GM12878 (cell line): ENCODE measurements around the gene CD300LG. TPM values are rescaled to one million over a fixed set of nuclear protein-coding genes. Genes with fewer than 3 reads are reported as not detected.

ENCODE experiments used
- ATAC-seq: fragments of 200-7000 bp; cut with Tn5 transposase; 3 replicates; pipeline ENCODE4 v1.9.1; 2020; ENCODE audit warnings: mild to moderate bottlenecking, moderate library complexity
- BruUV-seq: library from RNA; stranded (reverse); fragments of 400-500 nt; replicated peaks from 2 replicates; lab custom pipeline; 2021; lab: Mats Ljungman, UMichigan
- CTCF ChIA-PET: fragments of 300-600 bp; sonication (Branson Sonifier 250); formaldehyde crosslinking; extraction: SDS; loops from one replicate; lab custom pipeline; 2021; ENCODE audit warnings: inconsistent platforms; lab: Yijun Ruan, JAX
- POLR2A ChIA-PET: fragments of 350-600 bp; formaldehyde crosslinking; extraction: SDS; loops from one replicate; lab custom pipeline; 2021; ENCODE audit warnings: inconsistent platforms; lab: Charles Lee
- RAD21 ChIA-PET: fragments of 300-600 bp; sonication (Branson Sonifier 250); formaldehyde crosslinking; loops from one replicate; lab custom pipeline; 2023; ENCODE audit warnings: antibody characterized with exemption; ENCODE audit not compliant: unreplicated experiment; lab: Charles Lee
- SMC1A ChIA-PET: fragments of 300-600 bp; sonication (Branson Sonifier 250); formaldehyde crosslinking; loops from one replicate; lab custom pipeline; 2023; ENCODE audit not compliant: unreplicated experiment, uncharacterized antibody; lab: Charles Lee
- DNase-seq: peaks from one replicate; pipeline ENCODE4 v3.0.0-alpha.2; 2011; ENCODE audit warnings: low read depth, low spot score
- FAIRE-seq: peaks from 3 replicates; lab custom pipeline; 2011; peaks lifted over from hg19 to GRCh38; lab: Jason Lieb, UNC
- H2AFZ ChIP-seq: 2 replicates; pipeline ENCODE4 v1.6.0; 2011; ENCODE audit warnings: low read depth, low read length, control low read depth; ENCODE audit not compliant: control insufficient read depth
- H3K27ac ChIP-seq: 2 replicates; pipeline ENCODE4 v1.5.1; 2011; ENCODE audit warnings: control low read depth; ENCODE audit not compliant: control insufficient read depth, insufficient read depth
- H3K27me3 ChIP-seq, 2 experiments: replicated peaks in 1 of 2; 2 replicates each; pipeline versions ENCODE4 v1.6.0 to v1.6.1; 2011; ENCODE audit warnings: low read length in 1 of 2; ENCODE audit not compliant: control insufficient read depth in 2 of 2, insufficient read depth in 2 of 2
- H3K36me3 ChIP-seq, 2 experiments: 2 replicates each; pipeline ENCODE4 v1.5.1; 2011; ENCODE audit warnings: low read length in 1 of 2; ENCODE audit not compliant: control insufficient read depth in 2 of 2, insufficient read depth in 2 of 2
- H3K4me1 ChIP-seq: 2 replicates; pipeline ENCODE4 v1.6.1; 2011; ENCODE audit warnings: mild to moderate bottlenecking, low read length, moderate library complexity, mixed read lengths; ENCODE audit not compliant: control insufficient read depth, insufficient read depth
- H3K4me2 ChIP-seq: 2 replicates; pipeline ENCODE4 v1.6.0; 2011; ENCODE audit warnings: control low read depth; ENCODE audit not compliant: control insufficient read depth, insufficient read depth
- H3K4me3 ChIP-seq: fragments of 200-600 bp; sonication (generic); 2 replicates; pipeline ENCODE4 v1.5.1; 2016
- H3K79me2 ChIP-seq: 2 replicates; pipeline ENCODE4 v1.6.0; 2011; ENCODE audit warnings: low read length; ENCODE audit not compliant: control insufficient read depth, insufficient read depth
- H3K9ac ChIP-seq: 2 replicates; pipeline ENCODE4 v1.8.0; 2011; ENCODE audit warnings: low read length, control low read depth, mixed read lengths; ENCODE audit not compliant: control insufficient read depth, insufficient read depth
- H3K9me3 ChIP-seq: replicated peaks from 3 replicates; pipeline ENCODE4 v1.5.1; 2011; ENCODE audit warnings: mild to moderate bottlenecking, low read length; ENCODE audit not compliant: control insufficient read depth, insufficient read depth
- H4K20me1 ChIP-seq: 2 replicates; pipeline ENCODE4 v1.6.0; 2011; ENCODE audit not compliant: control insufficient read depth, insufficient read depth
- BMI1 ChIP-seq: fragments of 450-650 bp; IDR thresholded peaks from 2 replicates; pipeline ENCODE4 v1.6.1; 2016; ENCODE audit warnings: mild to moderate bottlenecking, moderate library complexity, borderline replicate concordance
- CEBPZ ChIP-seq: fragments of 150-350 bp; IDR thresholded peaks from 2 replicates; pipeline ENCODE4 v1.6.1; 2016; ENCODE audit warnings: low read depth, low read length
- ESRRA ChIP-seq: IDR thresholded peaks from 2 replicates; pipeline ENCODE4 v1.6.1; 2012; ENCODE audit warnings: mild to moderate bottlenecking, low read length, improper control_type of control experiment
- HDGF ChIP-seq: fragments of 450-650 bp; IDR thresholded peaks from 2 replicates; pipeline ENCODE4 v1.6.1; 2016; ENCODE audit warnings: antibody characterized with exemption
- POLR2A ChIP-seq: IDR thresholded peaks from 2 replicates; pipeline ENCODE4 v1.6.1; 2011; ENCODE audit warnings: low read depth, mild to moderate bottlenecking, low read length
- RFX5 ChIP-seq: IDR thresholded peaks from 2 replicates; pipeline ENCODE4 v1.6.1; 2011; ENCODE audit warnings: low read depth, low read length, improper control_type of control experiment
- SREBF1 ChIP-seq: IDR thresholded peaks from 2 replicates; pipeline ENCODE4 v1.6.1; 2012; ENCODE audit warnings: mild to moderate bottlenecking, low read length
- USF2 ChIP-seq: IDR thresholded peaks from 2 replicates; pipeline ENCODE4 v1.6.1; 2011; ENCODE audit warnings: low read depth, low read length, improper control_type of control experiment, borderline replicate concordance
- ZNF217 ChIP-seq: fragments of 450-650 bp; IDR thresholded peaks from 2 replicates; pipeline ENCODE4 v1.6.1; 2017; ENCODE audit warnings: antibody characterized with exemption, mild to moderate bottlenecking
- WGBS: methylation state at CpG from one replicate; pipeline ENCODE4 v1.1.6; 2016; ENCODE audit warnings: low lambda C conversion rate; ENCODE audit not compliant: insufficient replicate concordance, insufficient coverage; ENCODE audit errors: missing lambda C conversion rate; 5-methylcytosine and 5-hydroxymethylcytosine counted together
- in situ Hi-C: fragments of 300-500 bp; cut with MboI; formaldehyde crosslinking; loops from 9 replicates; pipeline ENCODE4 v1.14.3; 2018; ENCODE audit warnings: mixed read lengths
- intact Hi-C: fragments of 100-400 bp; cut with micrococcal nuclease; formaldehyde crosslinking; loops from one replicate; pipeline ENCODE4 v1.14.2; 2022; ENCODE audit not compliant: unreplicated experiment
- polyA plus RNA-seq, 11 experiments: library from polyadenylated mRNA; depleted of rRNA in 4 of 11; unstranded in 6 of 11; stranded (reverse) in 5 of 11; fragments of >200 nt; fragmentation: Nextera tagmentation in 4 of 11; fragmentation: Illumina TruSeq in 1 of 11; extraction: Ambion mirVana in 4 of 11; extraction: Trizol in 1 of 11; gene quantifications; 1 replicate in 1 of 11; 2 replicates in 10 of 11; pipeline versions ENCODE4 v1.2.1 to v1.2.3, GENCODE V29; 2011 to 2016; ENCODE audit warnings: inconsistent platforms in 2 of 11, missing spikeins in 2 of 11, low read depth in 1 of 11
- total RNA-seq, 4 experiments: library from RNA; depleted of rRNA in 3 of 4; stranded (reverse); fragments of >200 nt in 3 of 4; fragmentation: Illumina TruSeq in 1 of 4; extraction: Trizol in 1 of 4; gene quantifications; 2 replicates each; pipeline versions ENCODE4 v1.2.1 to v1.2.3, GENCODE V29; 2013 to 2021

CD300LG gene
- total and polyA plus RNA-seq, 10 of the 15 experiments (the other 5 are each of a cell fraction or from before 2014, with no cell fraction given) = not detected

GRCh38 chr17:43800736-43801135, 46.2 kb upstream of the CD300LG start:
- DNase-seq (no peak), FAIRE-seq (peak; percentile 7), ATAC-seq (no peak)
- Histone ChIP-seq H3K27ac (no peak overlapping the region), H3K79me2 (no peaks in the 10 kb centered on the region), H3K4me3 (no peak overlapping the region), H4K20me1 (no peaks in the 10 kb centered on the region), H3K9ac (no peak overlapping the region), H3K4me1 (no peaks in the 10 kb centered on the region), H2AFZ (no peak overlapping the region), H3K4me2 (no peak overlapping the region), H3K9me3 (no peaks in the 10 kb centered on the region; the same call in 2 of the 3 replicates), H3K36me3 (no peaks in the 10 kb centered on the region), H3K27me3 (peaks cover 0 to 3% of the 10 kb centered on the region in 2 experiments; a peak in 2 of 4 replicates)
- ChIA-PET CTCF (interaction anchor here (1.1 kb wide), 1 partner anchor 562 kb away, joined by 3 read pairs; no protein-coding TSS in a partner anchor), RAD21 (no interaction called here), SMC1A (interaction anchor here (1.6 kb wide), 1 partner anchor 46 kb away, joined by 3 read pairs; no protein-coding TSS in a partner anchor), POLR2A (no interaction called here)
- intact Hi-C loops (no loop called here), in situ Hi-C loops (no loop called here)
- WGBS = 13% methylated on average over 3 of the region's 3 CpGs
- TF ChIP-seq HDGF (no peak), USF2 (no peak), SREBF1 (no peak), ESRRA (no peak), ZNF217 (no peak), RFX5 (no peak), CEBPZ (no peak), POLR2A (no peak), BMI1 (no peak)
- no TSS peak for BruUV-seq
